Transverse colon (tissue), 4 donors: ENCODE measurements around the gene SEMA5B. TPM values are rescaled to one million over a fixed set of nuclear protein-coding genes. Genes with fewer than 3 reads are reported as not detected.

Experiments used
- DNase-seq: peaks from one replicate; pipeline ENCODE4 v3.0.0-alpha.2; 2019
- H3K27ac ChIP-seq, 4 donors: fragments of 200-600 bp; sonication (generic); 2 replicates each; pipeline ENCODE4 v1.5.1; 2016 to 2018; ENCODE audit warnings: inconsistent platforms in 4 of 4
- H3K27me3 ChIP-seq: fragments of 200-600 bp; sonication (generic); 2 replicates; pipeline ENCODE4 v1.5.1; 2017; ENCODE audit warnings: inconsistent platforms
- H3K36me3 ChIP-seq, 4 donors: fragments of 200-600 bp; sonication (generic); 2 replicates each; pipeline ENCODE4 v1.5.1; 2017 to 2019; ENCODE audit warnings: inconsistent platforms in 4 of 4
- H3K4me1 ChIP-seq, 4 donors: fragments of 200-600 bp; sonication (generic); 2 replicates each; pipeline ENCODE4 v1.5.1; 2017 to 2020; ENCODE audit warnings: inconsistent platforms in 4 of 4
- H3K4me3 ChIP-seq, 4 donors: fragments of 200-600 bp; sonication (generic); 1 replicate in 1 of 4; 2 replicates in 3 of 4; pipeline versions ENCODE4 v1.5.1 to v1.6.1; 2017 to 2019; ENCODE audit warnings: inconsistent platforms in 4 of 4
- H3K9me3 ChIP-seq, 2 donors: fragments of 200-600 bp; sonication (generic); 2 replicates each; pipeline ENCODE4 v1.5.1; 2017 to 2019; ENCODE audit warnings: inconsistent platforms in 2 of 2
- EP300 ChIP-seq: sonication (generic); formaldehyde crosslinking; IDR thresholded peaks from one replicate; pipeline ENCODE4 v1.6.1; 2017; ENCODE audit warnings: antibody characterized with exemption, low read depth
- POLR2A ChIP-seq: fragments of 450-650 bp; IDR thresholded peaks from one replicate; pipeline ENCODE4 v1.6.1; 2016; ENCODE audit warnings: antibody characterized with exemption, mild to moderate bottlenecking, moderate library complexity
- POLR2AphosphoS5 ChIP-seq, 3 donors: sonication (generic); formaldehyde crosslinking; IDR thresholded peaks; one replicate each; pipeline ENCODE4 v1.6.1; 2016; ENCODE audit warnings: antibody characterized with exemption in 3 of 3
- WGBS, 2 donors: methylation state at CpG; one replicate each; pipeline ENCODE4 v1.1.5; 2018; ENCODE audit warnings: low coverage in 1 of 2; 5-methylcytosine and 5-hydroxymethylcytosine counted together
- in situ Hi-C, 4 donors: fragments of 200-750 bp; cut with MboI; loops; one replicate each; pipeline versions ENCODE4 v1.15.0 to v1.15.1; 2017; ENCODE audit warnings: low sequenced_read_pairs in 3 of 4, low pct_ligation_motif_present in 1 of 4, low pct_unique_long_range_greater_than_20kb in 1 of 4
- intact Hi-C: fragments of 100-400 bp; cut with DNase I; formaldehyde crosslinking; loops from one replicate; pipeline ENCODE4 v1.15.1; 2023; ENCODE audit warnings: low total_unique reads
- total RNA-seq, 4 donors: library from RNA; depleted of rRNA; stranded (reverse); fragments of >200 nt; gene quantifications; one replicate each; pipeline ENCODE4 v1.1.0, GENCODE V29; 2016
- TF ChIP-seq, protein P1 (sequence below), 5 experiments: fragments of 200-600 bp in 3 of 5; fragments of 450-650 bp in 2 of 5; sonication (generic) in 3 of 5; IDR thresholded peaks; 1 replicate in 2 of 5; 2 replicates in 3 of 5; pipeline ENCODE4 v1.5.1; 2016 to 2017; ENCODE audit warnings: antibody characterized with exemption in 5 of 5, inconsistent platforms in 3 of 5, mild to moderate bottlenecking in 2 of 5, moderate library complexity in 1 of 5

Gene SEMA5B
- total RNA-seq, 4 donors from 2014 or later = 0.16 to 1.4 (median 0.27) TPM; not detected in 1

DNA sequence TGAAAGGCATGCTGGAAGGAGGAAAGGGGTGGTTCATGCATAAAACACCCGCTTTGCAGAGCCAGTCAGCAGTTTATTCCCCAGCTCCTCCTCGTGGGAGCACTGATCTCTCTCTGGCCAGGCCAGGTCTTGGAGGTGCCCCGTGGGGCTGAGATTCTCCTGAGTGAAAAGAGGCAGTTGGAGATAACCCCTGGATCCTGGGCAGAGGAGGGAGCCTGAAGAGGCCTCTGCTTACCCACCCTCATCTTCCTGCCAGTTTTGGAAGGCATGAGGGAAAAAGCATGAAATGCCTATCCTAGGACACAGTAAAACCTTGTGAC, 108.3 kb downstream of the SEMA5B start:
- in situ Hi-C loops = no loop called here
- intact Hi-C loops = no loop called here
- TF ChIP-seq POLR2AphosphoS5 (IDR thresholded peaks at IDR 0.05) (no peak), EP300 (no peak), POLR2A (no peak)
- TF ChIP-seq, protein P1, sequence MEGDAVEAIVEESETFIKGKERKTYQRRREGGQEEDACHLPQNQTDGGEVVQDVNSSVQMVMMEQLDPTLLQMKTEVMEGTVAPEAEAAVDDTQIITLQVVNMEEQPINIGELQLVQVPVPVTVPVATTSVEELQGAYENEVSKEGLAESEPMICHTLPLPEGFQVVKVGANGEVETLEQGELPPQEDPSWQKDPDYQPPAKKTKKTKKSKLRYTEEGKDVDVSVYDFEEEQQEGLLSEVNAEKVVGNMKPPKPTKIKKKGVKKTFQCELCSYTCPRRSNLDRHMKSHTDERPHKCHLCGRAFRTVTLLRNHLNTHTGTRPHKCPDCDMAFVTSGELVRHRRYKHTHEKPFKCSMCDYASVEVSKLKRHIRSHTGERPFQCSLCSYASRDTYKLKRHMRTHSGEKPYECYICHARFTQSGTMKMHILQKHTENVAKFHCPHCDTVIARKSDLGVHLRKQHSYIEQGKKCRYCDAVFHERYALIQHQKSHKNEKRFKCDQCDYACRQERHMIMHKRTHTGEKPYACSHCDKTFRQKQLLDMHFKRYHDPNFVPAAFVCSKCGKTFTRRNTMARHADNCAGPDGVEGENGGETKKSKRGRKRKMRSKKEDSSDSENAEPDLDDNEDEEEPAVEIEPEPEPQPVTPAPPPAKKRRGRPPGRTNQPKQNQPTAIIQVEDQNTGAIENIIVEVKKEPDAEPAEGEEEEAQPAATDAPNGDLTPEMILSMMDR (IDR thresholded peaks at IDR 0.05) = no peak
- peaks cover 50% of the 10 kb centered on the region for H3K27me3 ChIP-seq
- 51 to 55% methylated on average over 3 of the region's 3 CpGs for WGBS, 2 donors
- H3K36me3 ChIP-seq = no peaks in the 10 kb centered on the region
- DNase-seq = no peak
- no peaks in the 10 kb centered on the region for H3K9me3 ChIP-seq
- no peak overlapping the region for H3K27ac ChIP-seq
- H3K4me1 ChIP-seq = peaks cover 5 to 11% (median 9%) of the 10 kb centered on the region in 4 donors
- no peak overlapping the region for H3K4me3 ChIP-seq

DNA sequence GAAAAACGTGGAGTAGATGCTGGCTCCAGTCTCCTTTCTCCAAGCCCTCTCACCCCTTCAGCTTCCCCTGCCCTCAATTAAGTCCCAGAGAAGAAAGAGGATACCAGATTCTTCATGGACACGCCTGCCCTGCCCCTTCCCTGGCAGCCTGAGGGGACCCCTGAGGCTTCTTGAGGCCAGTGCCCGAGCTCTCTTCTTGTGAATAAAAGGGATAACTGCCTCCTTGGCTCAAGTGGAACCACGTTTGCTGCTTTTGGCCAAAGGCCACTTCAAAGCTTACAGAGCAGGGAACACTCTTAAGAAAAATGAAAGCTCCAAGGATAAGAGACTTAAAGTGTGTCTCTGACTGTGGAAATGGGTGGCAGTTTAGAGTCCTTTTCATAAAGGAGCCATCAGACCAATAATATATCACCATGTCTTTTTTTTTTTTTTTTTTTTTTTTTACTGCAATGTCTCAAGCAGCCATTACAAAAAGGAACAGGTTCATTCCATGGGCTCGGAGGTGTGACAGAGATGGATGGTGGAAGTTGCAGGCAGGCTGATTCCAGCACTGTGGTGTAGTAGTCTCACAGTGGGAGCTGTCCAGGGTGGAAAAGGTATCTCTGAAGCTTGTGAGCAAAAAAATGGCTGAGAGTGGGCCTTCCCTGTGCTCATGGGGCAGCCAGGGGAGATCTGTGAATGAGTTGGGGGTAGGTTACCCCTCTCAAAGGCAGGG, 108.8 kb downstream of the SEMA5B start:
- in situ Hi-C loops = no loop called here

DNA sequence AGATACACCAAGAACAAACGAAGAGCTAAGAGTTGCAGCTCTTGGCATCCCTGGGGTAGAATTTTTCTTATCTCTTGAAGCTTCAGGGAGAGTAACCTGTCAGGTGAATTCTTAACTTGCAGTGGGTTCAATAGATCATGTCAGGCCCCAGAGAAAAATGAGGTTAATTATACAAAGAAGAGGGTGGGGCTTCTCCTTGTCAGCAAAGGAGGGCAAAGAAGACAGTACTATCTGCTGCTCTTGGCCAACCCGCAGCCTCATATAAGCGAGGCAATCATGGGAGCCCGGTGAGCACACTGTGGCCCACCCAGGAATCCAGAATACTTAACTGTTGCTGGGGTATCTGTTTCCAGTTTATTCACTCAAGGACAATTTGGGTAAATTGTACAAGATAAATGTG, 110.2 kb downstream of the SEMA5B start:
- H3K36me3 ChIP-seq = no peaks in the 10 kb centered on the region
- intact Hi-C loops (no loop called here), in situ Hi-C loops (no loop called here)
- H3K4me3 ChIP-seq = no peak overlapping the region
- H3K27me3 ChIP-seq = peaks cover 44% of the 10 kb centered on the region
- TF ChIP-seq EP300 (no peak), POLR2A (no peak)
- WGBS, 2 donors = 67 to 88% methylated on average over 1 to 4 of the region's 4 CpGs
- no peak overlapping the region for H3K27ac ChIP-seq
- H3K9me3 ChIP-seq = no peaks in the 10 kb centered on the region
- H3K4me1 ChIP-seq = peaks cover 5 to 11% (median 8%) of the 10 kb centered on the region in 4 donors
- no peak for DNase-seq

More for the DNA sequence above, 108.8 kb downstream of the SEMA5B start:
- H3K9me3 ChIP-seq = no peaks in the 10 kb centered on the region
- no peak for DNase-seq
- TF ChIP-seq, protein P1 (IDR thresholded peaks at IDR 0.05) = no peak
- TF ChIP-seq POLR2AphosphoS5 (IDR thresholded peaks at IDR 0.05) (no peak), EP300 (no peak), POLR2A (no peak)
- H3K36me3 ChIP-seq = no peaks in the 10 kb centered on the region
- H3K4me3 ChIP-seq = no peak overlapping the region
- H3K4me1 ChIP-seq = peaks cover 5 to 11% (median 9%) of the 10 kb centered on the region in 4 donors
- 51 to 96% methylated on average over 3 to 5 of the region's 5 CpGs for WGBS, 2 donors
- peaks cover 45% of the 10 kb centered on the region for H3K27me3 ChIP-seq
- intact Hi-C loops = no loop called here
- H3K27ac ChIP-seq = no peak overlapping the region

DNA sequence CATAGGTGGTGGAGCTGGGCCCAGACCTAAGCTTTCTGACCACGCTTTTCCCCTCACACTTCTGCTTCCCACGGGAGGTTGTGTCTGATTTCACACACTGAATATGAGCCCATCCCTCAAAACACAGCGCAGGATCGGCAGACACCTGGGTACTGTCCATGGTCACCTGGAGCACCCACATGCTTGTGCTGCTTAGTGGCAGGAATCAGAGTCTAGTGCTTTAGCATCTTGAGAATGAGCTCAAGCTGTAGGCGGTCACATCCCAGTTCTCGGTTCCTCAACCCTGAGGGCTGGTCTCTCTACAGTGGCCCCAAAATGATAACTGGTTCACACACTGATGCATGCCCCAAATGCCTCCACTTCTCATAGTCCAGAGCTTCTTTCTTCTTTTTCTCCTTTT, 111.0 kb downstream of the SEMA5B start:
- TF ChIP-seq POLR2AphosphoS5 (IDR thresholded peaks at IDR 0.05) (no peak), POLR2A (no peak), EP300 (no peak)
- TF ChIP-seq, protein P1 (IDR thresholded peaks at IDR 0.05) = no peak
- Histone ChIP-seq H3K27me3 (peaks cover 42% of the 10 kb centered on the region), H3K9me3 (no peaks in the 10 kb centered on the region), H3K27ac (no peak overlapping the region), H3K4me3 (no peak overlapping the region), H3K4me1 (peaks cover 0 to 3% (median under 1%) of the 10 kb centered on the region in 4 donors), H3K36me3 (no peaks in the 10 kb centered on the region)
- intact Hi-C loops = no loop called here
- no peak for DNase-seq
- 80% methylated on average over 6 of the region's 6 CpGs; no CpG with 5 or more reads in 1 of the 2 donors for WGBS, 2 donors
- in situ Hi-C loops = no loop called here
